Dendritic cell treated with granulocyte-macrophage colony-stimulating factor and Interleukin-4, amounts not matched to agents 40 ng/mL and 50 ng/mL, for 4 days (primary cell): Measurements from ENCODE around the gene TMEM196.

ENCODE experiments used
- H3K27ac Mint-ChIP-seq: one replicate; pipeline ENCODE4 v1.8.0; 2022; ENCODE audit warnings: mild to moderate bottlenecking, mixed read lengths
- H3K27me3 Mint-ChIP-seq: one replicate; pipeline ENCODE4 v1.8.0; 2022; ENCODE audit warnings: mild to moderate bottlenecking, mixed read lengths
- H3K36me3 Mint-ChIP-seq: one replicate; pipeline ENCODE4 v1.8.0; 2022; ENCODE audit warnings: low read depth, mixed read lengths
- H3K4me1 Mint-ChIP-seq: one replicate; pipeline ENCODE4 v1.8.0; 2022; ENCODE audit warnings: low read depth, mixed read lengths
- H3K4me3 Mint-ChIP-seq: one replicate; pipeline ENCODE4 v1.8.0; 2022; ENCODE audit warnings: mild to moderate bottlenecking, moderate library complexity, mixed read lengths
- H3K9me3 Mint-ChIP-seq: one replicate; pipeline ENCODE4 v1.8.0; 2022; ENCODE audit warnings: mixed read lengths
- intact Hi-C: fragments of 100-400 bp; cut with micrococcal nuclease; formaldehyde crosslinking; loops from one replicate; pipeline ENCODE4 v1.15.0; 2022

The TMEM196 gene

DNA sequence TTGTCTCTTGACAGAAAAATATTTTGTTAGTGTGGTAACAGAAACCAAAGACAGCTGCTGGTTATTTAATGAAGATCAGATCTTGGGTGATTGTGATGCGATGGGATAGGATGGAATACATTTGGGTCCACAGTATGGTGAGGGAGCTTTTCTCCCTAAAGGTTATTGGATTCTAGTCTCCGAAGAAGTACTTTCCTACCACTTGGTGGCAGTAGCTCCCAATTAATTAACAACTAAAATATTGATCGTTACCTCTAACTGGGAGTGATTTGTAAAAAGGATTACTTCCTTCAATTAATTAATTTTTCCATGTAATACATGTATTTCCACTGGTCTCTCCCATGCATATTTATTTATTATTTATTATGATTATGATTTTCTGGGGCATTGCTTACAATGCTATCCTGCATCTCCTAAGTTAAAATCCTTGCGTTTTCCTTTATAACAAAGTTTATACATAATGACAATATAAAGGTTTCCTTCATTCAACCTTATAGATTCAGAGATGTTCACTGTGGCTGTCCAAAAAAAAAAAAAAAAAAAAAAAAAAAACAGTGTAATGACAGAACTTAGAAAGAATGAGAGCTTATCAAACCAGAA is 25.6 kb downstream of the TMEM196 start:
- no peak overlapping the region for H3K27ac Mint-ChIP-seq
- no peaks in the 10 kb centered on the region for H3K36me3 Mint-ChIP-seq
- no peaks in the 10 kb centered on the region for H3K9me3 Mint-ChIP-seq
- no peaks in the 10 kb centered on the region for H3K27me3 Mint-ChIP-seq
- H3K4me3 Mint-ChIP-seq = no peak overlapping the region
- intact Hi-C loops = no loop called here
- no peaks in the 10 kb centered on the region for H3K4me1 Mint-ChIP-seq

GRCh38 chr7:19744075-19744474 is 29.3 kb downstream of the TMEM196 start:
- Mint-ChIP-seq H3K27ac (no peak overlapping the region), H3K36me3 (no peaks in the 10 kb centered on the region), H3K4me3 (no peak overlapping the region), H3K27me3 (no peaks in the 10 kb centered on the region), H3K9me3 (no peaks in the 10 kb centered on the region), H3K4me1 (no peaks in the 10 kb centered on the region)
- intact Hi-C loops = no loop called here

DNA sequence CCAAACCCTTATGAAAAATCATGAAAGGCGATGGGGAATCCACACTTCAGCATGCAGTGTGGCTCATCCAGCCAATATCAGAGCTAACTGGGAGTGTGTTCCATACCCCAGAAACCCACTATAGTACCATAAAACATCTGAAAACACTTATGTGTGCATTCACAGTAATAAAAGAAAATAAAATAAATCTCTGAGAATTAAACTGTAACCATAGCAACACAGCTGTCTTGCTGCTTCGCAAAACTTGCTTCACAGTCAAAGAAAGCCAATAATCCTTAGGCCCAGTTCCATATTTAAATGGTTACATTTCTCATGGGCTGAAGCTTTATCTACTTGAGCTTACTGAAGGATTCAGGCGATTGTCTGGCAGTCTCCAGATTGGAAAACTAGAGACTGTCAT is 44.7 kb downstream of the TMEM196 start:
- intact Hi-C loops = no loop called here
- Mint-ChIP-seq H3K4me1 (no peaks in the 10 kb centered on the region), H3K27me3 (no peaks in the 10 kb centered on the region), H3K36me3 (no peaks in the 10 kb centered on the region), H3K27ac (no peak overlapping the region), H3K4me3 (no peak overlapping the region), H3K9me3 (no peaks in the 10 kb centered on the region)

DNA sequence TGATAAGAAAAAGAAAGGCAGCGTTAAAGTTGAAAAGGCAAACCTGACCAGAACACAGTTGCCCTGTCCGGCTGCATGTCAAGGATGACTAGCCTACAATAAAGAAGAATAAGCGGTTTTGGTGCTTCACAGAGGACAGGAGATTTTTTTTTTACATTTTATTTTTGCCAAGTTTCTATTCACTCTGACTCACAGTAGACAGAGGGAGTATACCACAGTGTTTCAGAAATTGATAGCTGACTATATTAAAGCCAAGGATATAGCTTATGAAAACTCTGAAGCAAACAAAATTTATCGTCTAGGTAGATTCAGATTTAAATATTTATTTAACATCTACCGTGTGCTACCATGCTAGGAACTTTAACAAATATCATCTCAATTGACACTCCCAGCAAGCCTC is 47.6 kb downstream of the TMEM196 start:
- Mint-ChIP-seq H3K9me3 (no peaks in the 10 kb centered on the region), H3K27ac (no peak overlapping the region), H3K36me3 (no peaks in the 10 kb centered on the region), H3K4me1 (no peaks in the 10 kb centered on the region), H3K4me3 (no peak overlapping the region), H3K27me3 (no peaks in the 10 kb centered on the region)
- intact Hi-C loops = no loop called here

DNA sequence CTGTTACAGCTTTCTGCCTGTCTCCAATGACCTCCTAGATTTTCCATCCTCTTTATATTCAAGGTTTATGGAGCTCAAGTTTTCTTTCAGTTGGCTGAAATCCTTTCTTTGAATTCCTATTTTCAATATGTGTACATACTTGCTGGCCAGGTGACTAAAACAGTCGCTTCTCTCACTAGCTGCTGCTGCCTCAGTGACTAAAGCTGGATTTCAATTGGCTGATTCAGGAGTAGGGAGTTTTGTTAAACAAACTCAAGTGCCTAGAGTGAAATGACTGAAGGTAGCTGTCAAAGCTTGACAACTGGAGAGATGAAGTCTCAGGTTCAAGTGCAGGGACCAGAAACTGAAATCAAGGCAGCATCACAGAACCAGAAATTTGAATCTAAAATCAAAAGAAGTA is 57.9 kb downstream of the TMEM196 start:
- Mint-ChIP-seq H3K9me3 (no peaks in the 10 kb centered on the region), H3K4me3 (no peak overlapping the region), H3K27ac (no peak overlapping the region), H3K36me3 (no peaks in the 10 kb centered on the region), H3K4me1 (peaks cover 5% of the 10 kb centered on the region), H3K27me3 (no peaks in the 10 kb centered on the region)
- intact Hi-C loops = no loop called here

DNA sequence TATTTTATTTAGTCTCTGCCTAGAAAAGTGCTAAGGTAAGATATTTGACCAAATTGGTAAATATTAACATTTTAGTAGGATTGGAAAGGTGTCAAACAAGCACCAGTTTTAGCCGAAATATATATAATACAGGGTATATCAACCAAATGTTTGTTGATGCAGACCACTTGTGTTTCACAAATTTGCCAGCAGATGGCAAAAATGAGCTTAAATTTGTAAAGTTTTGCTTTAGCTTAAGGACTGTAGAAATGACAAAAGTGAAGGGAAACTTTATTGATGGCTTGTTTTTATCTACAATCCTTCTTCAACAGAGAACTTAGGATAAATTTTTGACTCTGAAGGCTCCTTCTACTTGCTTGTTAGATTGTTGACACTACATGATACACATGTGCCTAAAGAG is 59.7 kb downstream of the TMEM196 start:
- Mint-ChIP-seq H3K36me3 (peaks cover 3% of the 10 kb centered on the region), H3K4me1 (peaks cover 13% of the 10 kb centered on the region), H3K27me3 (peaks cover 2% of the 10 kb centered on the region), H3K9me3 (no peaks in the 10 kb centered on the region), H3K27ac (no peak overlapping the region), H3K4me3 (no peak overlapping the region)
- intact Hi-C loops = loop anchor here (1.0 kb wide), 1 partner anchor 885 kb away; no protein-coding TSS in a partner anchor

DNA sequence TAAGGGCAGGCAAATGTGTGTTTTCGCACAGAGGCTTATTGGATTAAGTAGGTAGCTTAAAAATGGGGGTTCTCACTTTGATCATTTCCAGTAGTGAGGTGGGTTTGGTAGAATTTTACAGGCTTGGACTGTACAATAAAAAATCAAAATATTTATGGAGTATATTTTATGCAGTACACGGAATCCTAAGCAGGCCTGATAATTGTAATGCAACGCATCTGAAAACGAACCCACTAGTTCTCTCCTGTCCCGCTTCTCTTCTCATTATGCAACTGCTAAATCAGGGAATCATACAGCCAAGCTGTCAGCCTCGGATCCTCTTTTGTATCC is 64.2 kb downstream of the TMEM196 start:
- intact Hi-C loops = loop anchor here (10.0 kb wide), 1 partner anchor 406 kb away; no protein-coding TSS in a partner anchor
- peak overlapping the region; percentile 94 for H3K27ac Mint-ChIP-seq
- peak overlapping the region; percentile 88 for H3K4me3 Mint-ChIP-seq
- peaks cover 2% of the 10 kb centered on the region for H3K27me3 Mint-ChIP-seq
- H3K9me3 Mint-ChIP-seq = no peaks in the 10 kb centered on the region
- peaks cover 8% of the 10 kb centered on the region for H3K36me3 Mint-ChIP-seq
- H3K4me1 Mint-ChIP-seq = peaks cover 40% of the 10 kb centered on the region

DNA sequence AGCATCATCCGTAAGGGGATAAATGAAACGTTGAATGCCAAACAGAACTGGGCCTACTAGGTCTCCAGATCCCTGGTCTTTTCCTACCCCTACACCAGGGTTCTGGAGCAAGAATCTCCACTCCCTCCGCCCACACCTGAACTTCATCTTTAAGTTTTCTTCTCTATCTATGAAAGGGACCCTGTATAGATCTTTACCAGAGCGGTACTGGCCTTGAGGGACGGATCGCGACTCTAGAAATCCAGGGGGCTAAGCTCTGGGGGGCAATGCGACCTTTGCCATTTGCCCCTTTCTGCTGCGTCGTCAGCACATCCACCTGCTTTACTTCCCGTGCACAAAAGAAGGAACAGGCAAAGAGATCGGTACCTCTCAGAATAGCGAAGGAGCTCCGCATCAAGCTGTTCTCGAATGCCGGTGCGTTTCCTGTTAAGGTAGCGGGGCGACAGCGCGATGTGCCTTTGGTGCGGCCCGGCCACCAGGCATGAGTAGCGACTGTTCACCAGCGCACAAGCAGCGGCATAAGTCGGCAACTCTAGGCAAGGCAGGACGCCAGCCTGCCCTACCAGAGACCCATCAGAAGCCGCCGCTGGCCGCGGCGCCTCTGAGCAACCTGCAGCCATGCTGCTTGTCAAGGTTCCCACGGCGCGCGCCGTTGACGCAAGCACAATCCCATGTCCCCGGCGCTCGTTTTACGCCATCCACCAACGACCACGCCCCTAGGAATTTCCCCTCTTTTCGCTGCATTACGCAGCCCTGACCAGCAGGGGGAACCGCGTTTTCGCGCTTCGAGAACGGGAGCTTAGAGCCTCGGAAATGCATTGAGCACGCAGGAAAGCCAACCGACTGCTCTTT is 64.8 kb downstream of the TMEM196 start, which contains the start of gene POLR1F:
Gene POLR1F, minus strand, starts transcription at position 641 of the 852 bp plus-strand sequence. Its CDS starts 21 bp downstream, at position 620.
- Mint-ChIP-seq H3K4me1 (peaks cover 35% of the 10 kb centered on the region), H3K27me3 (peaks cover 2% of the 10 kb centered on the region), H3K9me3 (no peaks in the 10 kb centered on the region), H3K36me3 (peaks cover 9% of the 10 kb centered on the region), H3K27ac (peak within 1 kb of the TSS; percentile 94), H3K4me3 (peak within 1 kb of the TSS; percentile 88)
- intact Hi-C loops = loop anchor here (10.0 kb wide), 1 partner anchor 406 kb away; no protein-coding TSS in a partner anchor

DNA sequence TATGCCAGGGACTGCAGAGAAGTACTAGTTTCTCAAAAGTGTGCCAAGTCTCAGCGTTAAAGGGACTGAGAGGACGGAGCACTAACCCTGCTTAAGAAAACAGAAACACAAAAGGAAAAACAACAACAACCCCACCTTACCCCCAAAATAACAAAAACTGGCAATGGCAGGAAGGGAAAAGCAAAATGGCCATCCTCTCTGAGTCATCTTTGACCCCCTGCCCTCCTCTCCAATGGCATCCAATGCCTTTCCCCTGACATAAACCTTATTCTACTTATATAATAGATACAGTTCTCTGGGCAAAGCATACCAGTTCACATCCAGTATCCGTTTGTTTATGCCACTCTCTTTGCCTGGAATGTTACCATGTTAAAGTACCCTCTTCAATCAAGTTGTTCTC is 66.2 kb downstream of the TMEM196 start:
- no peak overlapping the region for H3K4me3 Mint-ChIP-seq
- peaks cover 35% of the 10 kb centered on the region for H3K4me1 Mint-ChIP-seq
- peaks cover 2% of the 10 kb centered on the region for H3K27me3 Mint-ChIP-seq
- intact Hi-C loops = loop anchor here (10.0 kb wide), 1 partner anchor 408 kb away; no protein-coding TSS in a partner anchor
- H3K27ac Mint-ChIP-seq = no peak overlapping the region
- H3K9me3 Mint-ChIP-seq = no peaks in the 10 kb centered on the region
- H3K36me3 Mint-ChIP-seq = peaks cover 21% of the 10 kb centered on the region

- Mint-ChIP-seq H3K9me3 (no peaks in the 10 kb centered on the region), H3K4me1 (peaks cover 35% of the 10 kb centered on the region), H3K27me3 (peaks cover 2% of the 10 kb centered on the region), H3K36me3 (peaks cover 26% of the 10 kb centered on the region), H3K27ac (no peak overlapping the region), H3K4me3 (no peak overlapping the region)
- intact Hi-C loops = loop anchor here (10.0 kb wide), 1 partner anchor 409 kb away; no protein-coding TSS in a partner anchor
Measured at GRCh38 chr7:19705663-19706062, 67.8 kb downstream of the TMEM196 start.

DNA sequence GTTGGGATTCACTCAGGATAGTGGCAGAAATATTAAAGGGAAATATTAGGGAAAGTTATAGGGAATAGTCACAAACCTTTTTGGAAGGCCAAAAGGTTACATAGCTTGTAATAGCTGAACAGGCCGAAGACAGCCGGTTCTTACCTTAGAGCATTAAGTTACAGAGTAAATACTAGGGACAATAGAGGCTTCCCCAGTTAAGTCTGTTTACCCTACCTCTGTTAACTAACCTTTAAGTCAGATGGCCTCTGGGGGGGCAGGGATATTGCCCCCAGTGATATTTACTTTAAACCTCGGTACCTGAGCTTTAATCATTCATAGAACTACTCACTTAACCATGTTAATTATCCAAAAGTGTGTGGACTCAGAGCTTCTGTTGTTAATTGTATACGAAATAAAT is 71.9 kb downstream of the TMEM196 start:
- H3K4me1 Mint-ChIP-seq = peaks cover 7% of the 10 kb centered on the region
- H3K9me3 Mint-ChIP-seq = no peaks in the 10 kb centered on the region
- no peak overlapping the region for H3K27ac Mint-ChIP-seq
- intact Hi-C loops = loop anchor here (10.0 kb wide), 1 partner anchor 413 kb away; no protein-coding TSS in a partner anchor
- H3K27me3 Mint-ChIP-seq = no peaks in the 10 kb centered on the region
- H3K36me3 Mint-ChIP-seq = peaks cover 36% of the 10 kb centered on the region
- no peak overlapping the region for H3K4me3 Mint-ChIP-seq

DNA sequence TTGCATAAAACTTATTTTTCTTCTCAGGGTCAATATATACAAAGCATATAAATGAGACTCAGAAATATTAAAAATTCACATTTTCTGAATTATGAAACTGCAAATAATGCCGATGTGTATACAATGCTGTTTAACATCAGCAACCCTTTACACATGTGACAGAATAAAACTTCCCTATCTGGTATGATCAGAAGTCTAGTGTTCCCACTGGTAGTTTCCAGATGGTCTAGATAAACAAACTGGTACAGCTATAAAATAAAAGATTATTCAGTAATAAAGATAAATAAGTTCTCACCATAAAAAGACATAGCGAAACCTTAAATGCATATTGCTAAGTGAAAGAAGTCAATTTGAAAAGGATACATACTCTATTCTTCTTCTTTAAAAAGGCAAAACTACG is 72.5 kb downstream of the TMEM196 start:
- H3K36me3 Mint-ChIP-seq = peaks cover 36% of the 10 kb centered on the region

GRCh38 chr7:19698331-19698730 is 75.1 kb downstream of the TMEM196 start:
- intact Hi-C loops = no loop called here
- no peaks in the 10 kb centered on the region for H3K4me1 Mint-ChIP-seq

More for the DNA sequence above, 72.5 kb downstream of the TMEM196 start:
- Mint-ChIP-seq H3K27ac (no peak overlapping the region), H3K4me3 (no peak overlapping the region), H3K4me1 (peaks cover 2% of the 10 kb centered on the region), H3K27me3 (no peaks in the 10 kb centered on the region), H3K9me3 (no peaks in the 10 kb centered on the region)
- intact Hi-C loops = loop anchor here (10.0 kb wide), 1 partner anchor 414 kb away; no protein-coding TSS in a partner anchor

GRCh38 chr7:19696926-19697325 is 76.5 kb downstream of the TMEM196 start:
- no peak overlapping the region for H3K4me3 Mint-ChIP-seq
- H3K36me3 Mint-ChIP-seq = peaks cover 19% of the 10 kb centered on the region
- intact Hi-C loops = no loop called here

More at GRCh38 chr7:19698331-19698730, 75.1 kb downstream of the TMEM196 start:
- Mint-ChIP-seq H3K27ac (no peak overlapping the region), H3K9me3 (no peaks in the 10 kb centered on the region), H3K27me3 (no peaks in the 10 kb centered on the region), H3K4me3 (no peak overlapping the region), H3K36me3 (peaks cover 31% of the 10 kb centered on the region)

More at GRCh38 chr7:19696926-19697325, 76.5 kb downstream of the TMEM196 start:
- H3K27me3 Mint-ChIP-seq = no peaks in the 10 kb centered on the region
- no peaks in the 10 kb centered on the region for H3K9me3 Mint-ChIP-seq
- H3K4me1 Mint-ChIP-seq = no peaks in the 10 kb centered on the region
- no peak overlapping the region for H3K27ac Mint-ChIP-seq
